Neuron (in vitro differentiated cells): Measurements from ENCODE around the gene RAB3B.

Source experiments
- H2AFZ ChIP-seq: one replicate; pipeline ENCODE4 v1.6.1; 2013; ENCODE audit warnings: low read depth, mild to moderate bottlenecking, inconsistent platforms, low read length, moderate library complexity
- H3K27me3 ChIP-seq: one replicate; pipeline ENCODE4 v1.6.1; 2013; ENCODE audit warnings: low read length; ENCODE audit not compliant: insufficient read depth
- H3K36me3 ChIP-seq: one replicate; pipeline ENCODE4 v1.6.1; 2013; ENCODE audit warnings: low read length; ENCODE audit not compliant: insufficient read depth
- H3K4me1 ChIP-seq: one replicate; pipeline ENCODE4 v1.6.1; 2013; ENCODE audit warnings: low read length; ENCODE audit not compliant: insufficient read depth
- H3K4me3 ChIP-seq: 2 replicates; pipeline ENCODE4 v1.5.1; 2013; ENCODE audit warnings: mild to moderate bottlenecking, low read length, moderate library complexity
- H3K9me3 ChIP-seq: one replicate; pipeline ENCODE4 v1.6.1; 2013; ENCODE audit warnings: low read length

The RAB3B gene

GRCh38 chr1:51960262-51960661 is 30.2 kb downstream of the RAB3B start:
- Histone ChIP-seq H3K4me3 (no peak overlapping the region), H2AFZ (no peak overlapping the region), H3K9me3 (no peaks in the 10 kb centered on the region), H3K36me3 (no peaks in the 10 kb centered on the region), H3K4me1 (no peaks in the 10 kb centered on the region), H3K27me3 (no peaks in the 10 kb centered on the region)

- no peaks in the 10 kb centered on the region for H3K36me3 ChIP-seq
- no peaks in the 10 kb centered on the region for H3K27me3 ChIP-seq
- no peaks in the 10 kb centered on the region for H3K9me3 ChIP-seq
- H3K4me3 ChIP-seq, result no peak overlapping the region
- no peak overlapping the region for H2AFZ ChIP-seq
- H3K4me1 ChIP-seq, result no peaks in the 10 kb centered on the region
Observed at GRCh38 chr1:51958824-51959223, 31.7 kb downstream of the RAB3B start.

GRCh38 chr1:51957618-51958017 is 32.9 kb downstream of the RAB3B start:
- Histone ChIP-seq H3K4me1 (no peaks in the 10 kb centered on the region), H3K27me3 (no peaks in the 10 kb centered on the region), H3K4me3 (no peak overlapping the region), H3K36me3 (no peaks in the 10 kb centered on the region), H2AFZ (no peak overlapping the region), H3K9me3 (no peaks in the 10 kb centered on the region)

GRCh38 chr1:51956528-51957509 is 33.7 kb downstream of the RAB3B start:
- Histone ChIP-seq H3K4me3 (no peak overlapping the region), H3K9me3 (no peaks in the 10 kb centered on the region), H3K36me3 (no peaks in the 10 kb centered on the region), H3K27me3 (no peaks in the 10 kb centered on the region), H3K4me1 (no peaks in the 10 kb centered on the region), H2AFZ (no peak overlapping the region)

- Histone ChIP-seq H3K27me3 (no peaks in the 10 kb centered on the region), H3K4me3 (no peak overlapping the region)
Observed at GRCh38 chr1:51955797-51956527, 34.5 kb downstream of the RAB3B start.

GRCh38 chr1:51954783-51955182 is 35.7 kb downstream of the RAB3B start:
- no peaks in the 10 kb centered on the region for H3K27me3 ChIP-seq
- peaks cover 1% of the 10 kb centered on the region for H3K9me3 ChIP-seq
- no peaks in the 10 kb centered on the region for H3K4me1 ChIP-seq
- no peak overlapping the region for H2AFZ ChIP-seq
- no peaks in the 10 kb centered on the region for H3K36me3 ChIP-seq
- H3K4me3 ChIP-seq, result no peak overlapping the region

More at GRCh38 chr1:51955797-51956527, 34.5 kb downstream of the RAB3B start:
- Histone ChIP-seq H3K36me3 (no peaks in the 10 kb centered on the region), H3K9me3 (no peaks in the 10 kb centered on the region), H3K4me1 (no peaks in the 10 kb centered on the region), H2AFZ (no peak overlapping the region)

GRCh38 chr1:51953079-51953478 is 37.4 kb downstream of the RAB3B start:
- no peaks in the 10 kb centered on the region for H3K27me3 ChIP-seq
- no peaks in the 10 kb centered on the region for H3K36me3 ChIP-seq
- H3K4me3 ChIP-seq, result no peak overlapping the region
- peaks cover 11% of the 10 kb centered on the region for H3K9me3 ChIP-seq
- no peaks in the 10 kb centered on the region for H3K4me1 ChIP-seq
- H2AFZ ChIP-seq, result no peak overlapping the region

- H3K36me3 ChIP-seq, result no peaks in the 10 kb centered on the region
- no peaks in the 10 kb centered on the region for H3K4me1 ChIP-seq
- no peak overlapping the region for H3K4me3 ChIP-seq
- no peaks in the 10 kb centered on the region for H3K27me3 ChIP-seq
- peaks cover 11% of the 10 kb centered on the region for H3K9me3 ChIP-seq
- no peak overlapping the region for H2AFZ ChIP-seq
Observed at GRCh38 chr1:51952638-51953037, 37.9 kb downstream of the RAB3B start.

- H3K4me3 ChIP-seq, result no peak overlapping the region
- no peaks in the 10 kb centered on the region for H3K36me3 ChIP-seq
- H3K4me1 ChIP-seq, result no peaks in the 10 kb centered on the region
- H3K9me3 ChIP-seq, result peaks cover 11% of the 10 kb centered on the region
- no peak overlapping the region for H2AFZ ChIP-seq
- no peaks in the 10 kb centered on the region for H3K27me3 ChIP-seq
Observed at GRCh38 chr1:51950701-51951100, 39.8 kb downstream of the RAB3B start.

GRCh38 chr1:51949014-51949702 is 41.3 kb downstream of the RAB3B start:
- no peak overlapping the region for H2AFZ ChIP-seq
- no peaks in the 10 kb centered on the region for H3K4me1 ChIP-seq
- peaks cover 11% of the 10 kb centered on the region for H3K9me3 ChIP-seq
- no peaks in the 10 kb centered on the region for H3K36me3 ChIP-seq
- H3K4me3 ChIP-seq, result no peak overlapping the region
- H3K27me3 ChIP-seq, result no peaks in the 10 kb centered on the region

GRCh38 chr1:51948491-51948915 is 42.0 kb downstream of the RAB3B start:
- H3K27me3 ChIP-seq, result no peaks in the 10 kb centered on the region
- H3K4me3 ChIP-seq, result no peak overlapping the region
- H3K36me3 ChIP-seq, result no peaks in the 10 kb centered on the region
- no peak overlapping the region for H2AFZ ChIP-seq
- no peaks in the 10 kb centered on the region for H3K4me1 ChIP-seq
- H3K9me3 ChIP-seq, result peaks cover 11% of the 10 kb centered on the region

- Histone ChIP-seq H2AFZ (no peak overlapping the region), H3K9me3 (peaks cover 14% of the 10 kb centered on the region), H3K4me1 (no peaks in the 10 kb centered on the region), H3K36me3 (no peaks in the 10 kb centered on the region), H3K4me3 (no peak overlapping the region), H3K27me3 (no peaks in the 10 kb centered on the region)
Observed at GRCh38 chr1:51946300-51946699, 44.2 kb downstream of the RAB3B start.

- Histone ChIP-seq H3K27me3 (no peaks in the 10 kb centered on the region), H3K9me3 (peaks cover 19% of the 10 kb centered on the region), H2AFZ (no peak overlapping the region), H3K36me3 (no peaks in the 10 kb centered on the region), H3K4me1 (no peaks in the 10 kb centered on the region), H3K4me3 (no peak overlapping the region)
Observed at GRCh38 chr1:51945591-51945990, 44.9 kb downstream of the RAB3B start.
